Measurements from ENCODE around the gene MYO9B. TPM values are rescaled to one million over a fixed set of nuclear protein-coding genes. Genes with fewer than 3 reads are reported as not detected.

The MYO9B gene
- total and polyA plus RNA-seq, 7 donors = 24.6 to 95.0 (median 48.2) TPM

DNA sequence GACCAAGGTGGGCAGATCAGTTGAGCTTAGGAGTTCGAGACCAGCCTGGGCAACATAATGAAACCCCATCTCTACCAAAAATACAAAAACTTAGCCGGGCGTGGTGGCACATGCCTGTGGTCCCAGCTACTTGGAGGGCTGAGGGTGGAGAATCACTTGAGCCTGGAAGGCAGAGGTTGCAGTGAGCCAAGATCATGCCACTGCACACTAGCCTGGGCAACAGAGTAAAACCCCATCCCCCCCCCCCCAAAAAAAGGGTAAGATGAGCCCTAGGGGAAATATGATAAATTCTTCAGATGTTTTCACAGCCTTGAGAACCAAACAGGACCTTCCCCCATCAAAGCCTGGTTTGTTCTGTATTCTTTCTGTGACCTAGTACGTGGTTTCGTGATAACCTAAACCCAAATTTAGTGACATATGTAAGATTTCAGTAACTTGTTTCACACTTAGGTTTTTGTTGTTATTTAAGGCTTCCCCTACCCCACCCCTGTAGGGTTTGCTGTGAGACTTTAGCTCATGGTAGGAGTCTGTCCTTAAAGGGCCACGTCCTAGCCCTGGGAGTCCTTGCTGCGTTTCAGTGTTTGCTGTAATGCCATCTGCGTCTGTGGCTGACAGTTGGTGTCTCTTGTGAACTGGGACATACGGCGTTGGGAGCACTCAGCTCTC is 49.6 kb downstream of the MYO9B start:
- TF ChIP-seq, protein P1, sequence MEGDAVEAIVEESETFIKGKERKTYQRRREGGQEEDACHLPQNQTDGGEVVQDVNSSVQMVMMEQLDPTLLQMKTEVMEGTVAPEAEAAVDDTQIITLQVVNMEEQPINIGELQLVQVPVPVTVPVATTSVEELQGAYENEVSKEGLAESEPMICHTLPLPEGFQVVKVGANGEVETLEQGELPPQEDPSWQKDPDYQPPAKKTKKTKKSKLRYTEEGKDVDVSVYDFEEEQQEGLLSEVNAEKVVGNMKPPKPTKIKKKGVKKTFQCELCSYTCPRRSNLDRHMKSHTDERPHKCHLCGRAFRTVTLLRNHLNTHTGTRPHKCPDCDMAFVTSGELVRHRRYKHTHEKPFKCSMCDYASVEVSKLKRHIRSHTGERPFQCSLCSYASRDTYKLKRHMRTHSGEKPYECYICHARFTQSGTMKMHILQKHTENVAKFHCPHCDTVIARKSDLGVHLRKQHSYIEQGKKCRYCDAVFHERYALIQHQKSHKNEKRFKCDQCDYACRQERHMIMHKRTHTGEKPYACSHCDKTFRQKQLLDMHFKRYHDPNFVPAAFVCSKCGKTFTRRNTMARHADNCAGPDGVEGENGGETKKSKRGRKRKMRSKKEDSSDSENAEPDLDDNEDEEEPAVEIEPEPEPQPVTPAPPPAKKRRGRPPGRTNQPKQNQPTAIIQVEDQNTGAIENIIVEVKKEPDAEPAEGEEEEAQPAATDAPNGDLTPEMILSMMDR (IDR thresholded peaks at IDR 0.05) = no peak
- no peak for TF ChIP-seq POLR2A (IDR thresholded peaks at IDR 0.05)
- TF ChIP-seq POLR2AphosphoS5 (IDR thresholded peaks at IDR 0.05) = no peak
- no peak for TF ChIP-seq EP300 (IDR thresholded peaks at IDR 0.05)
- no peaks in the 10 kb centered on the region for H3K9me3 ChIP-seq
- 46 to 78% methylated on average over 10 of the region's 10 CpGs for WGBS, 2 donors
- no peak overlapping the region for H3K4me3 ChIP-seq
- H3K27ac ChIP-seq = peak overlapping the region; percentile 37 to 71 (median 64)
- no peaks in the 10 kb centered on the region for H3K36me3 ChIP-seq
- no peak for DNase-seq
- intact Hi-C loops (cut with DNase I) = no loop called here
- H3K27me3 ChIP-seq = no peaks in the 10 kb centered on the region
- peaks cover 0 to 18% (median 10%) of the 10 kb centered on the region in 4 donors for H3K4me1 ChIP-seq

DNA sequence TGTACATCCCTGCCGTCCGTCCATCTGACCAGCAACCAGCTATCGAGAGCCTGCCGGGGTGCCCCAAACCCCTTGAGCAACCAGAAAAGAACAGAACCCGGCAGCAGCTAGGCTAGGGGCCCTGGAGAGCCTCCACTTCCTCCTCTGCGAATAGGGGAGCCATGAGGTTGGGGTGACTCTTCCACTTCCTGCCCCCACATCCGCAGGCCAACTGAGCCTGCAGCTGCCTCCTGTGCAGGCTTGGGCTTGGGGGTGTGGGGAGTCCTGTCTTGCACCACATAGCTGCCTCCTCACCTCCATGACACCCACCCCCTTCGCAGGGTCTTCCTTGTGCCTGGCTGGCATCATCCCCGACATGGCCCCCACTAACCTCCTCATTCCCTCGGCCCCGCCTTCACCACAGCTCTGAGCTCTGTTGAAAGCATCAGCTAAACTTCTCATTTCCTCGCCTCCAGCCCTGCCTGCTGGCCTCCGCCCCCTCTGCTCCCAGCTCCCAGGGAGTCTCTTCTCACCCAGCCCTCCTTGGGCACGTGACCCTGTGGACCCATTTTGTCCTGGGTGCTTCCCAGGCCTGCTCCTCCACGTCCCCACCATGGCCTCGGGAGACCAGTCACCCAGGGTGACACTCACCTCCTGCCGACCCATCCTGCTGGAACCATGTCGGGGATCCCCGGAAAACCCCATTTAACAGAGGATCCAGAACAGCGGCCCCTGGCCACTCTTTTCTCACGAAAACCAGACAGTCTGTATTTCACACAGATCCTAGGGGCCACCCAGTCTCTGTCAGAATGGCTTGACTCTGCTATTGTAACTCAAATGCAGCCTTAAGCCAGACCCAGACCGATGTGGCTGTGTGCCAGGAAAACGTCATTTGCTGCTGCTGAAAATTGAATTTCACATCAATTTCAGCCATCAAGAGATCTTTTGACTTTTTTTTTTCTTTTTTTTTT is 50.4 kb downstream of the MYO9B start:
- intact Hi-C loops (cut with DNase I) = no loop called here
- Histone ChIP-seq H3K36me3 (no peaks in the 10 kb centered on the region), H3K27ac (peak overlapping the region; percentile 37 to 71 (median 64)), H3K9me3 (no peaks in the 10 kb centered on the region), H3K4me3 (no peak overlapping the region), H3K4me1 (peaks cover 0 to 18% (median 10%) of the 10 kb centered on the region in 4 donors), H3K27me3 (no peaks in the 10 kb centered on the region)
- peak; percentile 80 for DNase-seq
- no peak for TF ChIP-seq EP300 (IDR thresholded peaks at IDR 0.05)
- no peak for TF ChIP-seq POLR2A (IDR thresholded peaks at IDR 0.05)
- no peak for TF ChIP-seq POLR2AphosphoS5 (IDR thresholded peaks at IDR 0.05)
- TF ChIP-seq, protein P1 (IDR thresholded peaks at IDR 0.05) = no peak
- WGBS, 2 donors = 43 to 75% methylated on average over 23 of the region's 23 CpGs

DNA sequence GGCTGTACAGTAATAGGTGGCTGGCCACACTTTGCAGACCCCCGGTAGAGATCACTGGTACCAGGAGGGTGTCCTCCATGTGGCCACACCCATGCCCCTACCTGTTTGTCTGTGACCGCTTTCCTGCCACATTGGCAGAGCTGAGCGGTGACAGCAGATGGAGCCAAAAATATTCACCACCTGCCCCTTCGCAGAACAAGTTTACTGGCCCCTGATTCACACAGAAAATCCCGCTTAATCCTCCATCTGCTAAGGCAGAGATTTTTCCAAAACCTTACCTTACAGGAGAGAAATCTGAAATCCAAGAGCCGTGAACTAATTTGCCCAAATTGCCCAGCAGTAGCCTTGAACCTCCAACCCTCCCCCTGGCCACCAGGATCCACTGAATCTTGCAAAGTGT is 52.1 kb downstream of the MYO9B start:
- TF ChIP-seq POLR2AphosphoS5 (IDR thresholded peaks at IDR 0.05) (no peak), POLR2A (IDR thresholded peaks at IDR 0.05) (no peak), EP300 (IDR thresholded peaks at IDR 0.05) (no peak)
- TF ChIP-seq, protein P1 (IDR thresholded peaks at IDR 0.05) = no peak
- no peak overlapping the region for H3K27ac ChIP-seq
- no peaks in the 10 kb centered on the region for H3K36me3 ChIP-seq
- H3K27me3 ChIP-seq = no peaks in the 10 kb centered on the region
- DNase-seq = no peak
- WGBS, 2 donors = 91 to 96% methylated on average over 6 of the region's 6 CpGs
- H3K9me3 ChIP-seq = no peaks in the 10 kb centered on the region
- no peak overlapping the region for H3K4me3 ChIP-seq
- intact Hi-C loops (cut with DNase I) = no loop called here
- peaks cover 0 to 18% (median 10%) of the 10 kb centered on the region in 4 donors for H3K4me1 ChIP-seq

DNA sequence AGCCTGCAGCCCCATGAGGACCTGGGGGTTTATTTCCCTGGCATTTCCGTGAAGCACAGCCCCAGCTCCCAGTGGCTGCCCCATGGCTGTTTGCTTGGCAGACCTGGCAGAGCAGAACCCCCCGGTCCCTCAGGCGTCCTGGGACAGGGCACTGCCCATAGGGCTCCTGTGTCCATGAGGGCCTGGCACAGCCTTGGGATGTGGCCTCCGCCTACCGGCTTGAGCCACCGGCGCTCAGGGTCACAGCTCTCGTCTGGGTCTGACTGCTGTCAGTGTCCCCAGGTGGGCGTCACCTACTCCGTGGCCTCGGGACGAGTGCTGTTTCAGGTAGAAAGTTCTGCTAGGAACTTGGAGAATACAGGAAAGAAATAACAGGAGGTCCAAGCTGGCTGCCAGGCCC is 52.8 kb downstream of the MYO9B start:
- Histone ChIP-seq H3K4me3 (no peak overlapping the region), H3K27me3 (no peaks in the 10 kb centered on the region), H3K27ac (no peak overlapping the region), H3K4me1 (peaks cover 0 to 18% (median 10%) of the 10 kb centered on the region in 4 donors), H3K36me3 (no peaks in the 10 kb centered on the region), H3K9me3 (no peaks in the 10 kb centered on the region)
- TF ChIP-seq EP300 (IDR thresholded peaks at IDR 0.05) (no peak), POLR2A (IDR thresholded peaks at IDR 0.05) (no peak), POLR2AphosphoS5 (IDR thresholded peaks at IDR 0.05) (no peak)
- TF ChIP-seq, protein P1 (IDR thresholded peaks at IDR 0.05) = no peak
- WGBS, 2 donors = 97% methylated on average over 12 of the region's 12 CpGs
- intact Hi-C loops (cut with DNase I) = no loop called here
- no peak for DNase-seq

Measured in sigmoid colon (tissue), 7 donors.